ENCODE results near the gene ADAMTS9.

- TF ChIP-seq POLR2A (IDR thresholded peaks at IDR 0.05) (no peak), CTCF (IDR thresholded peaks at IDR 0.05 in 8 of 11, conservative IDR thresholded peaks at IDR 0.05 in 3 of 11) (no peak)
These were observed 13.2 kb downstream of the ADAMTS9 start for GRCh38 chr3:64674591-64675076.
